Peyer's patch (tissue), 4 donors: ENCODE results near the gene NRGN.

Experiments used
- POLR2A ChIP-seq, 2 donors: fragments of 450-650 bp; IDR thresholded peaks; one replicate each; pipeline ENCODE4 v1.5.1; 2017; ENCODE audit warnings: antibody characterized with exemption in 2 of 2, mild to moderate bottlenecking in 2 of 2, moderate library complexity in 2 of 2
- TF ChIP-seq, protein P1 (sequence below), 6 experiments: fragments of 450-650 bp in 4 of 6; fragments of 200-600 bp in 2 of 6; sonication (generic) in 1 of 6; IDR thresholded peaks; one replicate each; pipeline ENCODE4 v1.5.1; 2017 to 2019; ENCODE audit warnings: antibody characterized with exemption in 6 of 6, mild to moderate bottlenecking in 3 of 6, moderate library complexity in 1 of 6

DNA sequence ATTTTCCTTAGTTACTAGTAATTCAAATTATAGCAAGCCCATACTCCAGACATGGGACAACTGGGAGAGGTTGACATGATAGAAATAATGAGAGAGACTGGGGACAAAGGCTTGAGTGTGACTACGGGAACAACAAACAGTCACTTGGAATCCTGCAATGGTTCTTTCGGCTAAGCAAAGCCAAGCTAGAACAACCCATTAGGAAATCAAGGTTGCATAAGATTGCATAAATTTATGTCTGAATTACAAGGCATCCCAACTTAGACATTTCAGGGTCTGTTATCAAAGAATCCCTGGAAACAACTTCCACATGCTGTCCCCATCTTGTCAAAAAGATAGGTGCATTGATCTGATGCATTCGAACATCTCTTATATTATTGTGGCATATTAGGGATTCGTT is 10.2 kb upstream of the NRGN start:
- TF ChIP-seq, protein P1, sequence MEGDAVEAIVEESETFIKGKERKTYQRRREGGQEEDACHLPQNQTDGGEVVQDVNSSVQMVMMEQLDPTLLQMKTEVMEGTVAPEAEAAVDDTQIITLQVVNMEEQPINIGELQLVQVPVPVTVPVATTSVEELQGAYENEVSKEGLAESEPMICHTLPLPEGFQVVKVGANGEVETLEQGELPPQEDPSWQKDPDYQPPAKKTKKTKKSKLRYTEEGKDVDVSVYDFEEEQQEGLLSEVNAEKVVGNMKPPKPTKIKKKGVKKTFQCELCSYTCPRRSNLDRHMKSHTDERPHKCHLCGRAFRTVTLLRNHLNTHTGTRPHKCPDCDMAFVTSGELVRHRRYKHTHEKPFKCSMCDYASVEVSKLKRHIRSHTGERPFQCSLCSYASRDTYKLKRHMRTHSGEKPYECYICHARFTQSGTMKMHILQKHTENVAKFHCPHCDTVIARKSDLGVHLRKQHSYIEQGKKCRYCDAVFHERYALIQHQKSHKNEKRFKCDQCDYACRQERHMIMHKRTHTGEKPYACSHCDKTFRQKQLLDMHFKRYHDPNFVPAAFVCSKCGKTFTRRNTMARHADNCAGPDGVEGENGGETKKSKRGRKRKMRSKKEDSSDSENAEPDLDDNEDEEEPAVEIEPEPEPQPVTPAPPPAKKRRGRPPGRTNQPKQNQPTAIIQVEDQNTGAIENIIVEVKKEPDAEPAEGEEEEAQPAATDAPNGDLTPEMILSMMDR (IDR thresholded peaks at IDR 0.05) = no peak
- TF ChIP-seq POLR2A (IDR thresholded peaks at IDR 0.05) = no peak
